Stimulated activated CD8-positive, alpha-beta memory T cell treated with anti-CD3 and anti-CD28 coated beads, Interleukin-7, amount 100 ng/mL, for 4 hours (primary cell): ENCODE data around the gene FOSL2.
A peak's percentile ranks its signal among the peaks of the same experiment; 100 is the strongest.

Experiments
- DNase-seq, 2 donors: peaks; one replicate each; pipeline ENCODE4 v3.0.0-alpha.2; 2020; ENCODE audit warnings: low read depth in 2 of 2

FOSL2 gene

DNA sequence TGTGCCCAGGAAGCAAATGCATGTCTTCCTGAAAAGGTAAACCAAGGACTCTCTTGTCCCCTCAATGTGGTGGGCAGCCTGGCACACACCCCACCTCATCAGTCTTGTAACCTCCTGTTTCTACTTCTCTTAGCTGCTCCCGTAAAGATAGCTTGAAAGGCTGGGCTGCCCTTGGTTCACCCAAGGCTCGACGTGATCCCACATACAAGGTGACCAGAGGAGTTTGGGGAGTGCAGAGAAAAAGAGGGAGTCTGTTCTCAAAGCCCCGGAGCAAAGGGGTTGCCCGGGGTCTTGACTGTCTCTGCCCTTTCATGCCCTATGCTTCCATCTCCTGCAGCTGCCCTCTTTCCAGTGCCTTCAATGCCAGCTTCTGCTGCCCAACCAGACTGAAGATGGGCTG is 18.3 kb upstream of the FOSL2 start:
- DNase-seq = no peak

DNA sequence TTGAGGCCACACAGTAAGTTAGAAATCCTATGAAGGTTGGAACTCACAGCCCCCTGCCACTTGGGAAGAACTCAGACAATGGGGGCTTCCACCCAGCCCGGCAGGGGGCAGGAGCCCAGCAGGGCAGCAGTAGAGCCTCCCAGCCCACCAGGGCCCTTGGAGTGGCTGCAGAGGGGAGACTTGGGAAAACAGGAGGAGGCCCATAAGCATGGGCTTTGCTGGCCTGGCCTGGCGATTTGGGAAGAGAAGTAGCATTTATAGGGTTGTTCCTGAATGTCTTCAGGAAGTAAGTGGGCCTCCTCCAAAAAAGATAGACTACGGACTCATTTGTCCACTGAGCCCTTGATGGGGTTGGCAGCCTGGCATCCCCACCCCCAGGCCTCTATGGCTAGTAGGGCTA is 17.4 kb upstream of the FOSL2 start:
- DNase-seq = no peak

DNA sequence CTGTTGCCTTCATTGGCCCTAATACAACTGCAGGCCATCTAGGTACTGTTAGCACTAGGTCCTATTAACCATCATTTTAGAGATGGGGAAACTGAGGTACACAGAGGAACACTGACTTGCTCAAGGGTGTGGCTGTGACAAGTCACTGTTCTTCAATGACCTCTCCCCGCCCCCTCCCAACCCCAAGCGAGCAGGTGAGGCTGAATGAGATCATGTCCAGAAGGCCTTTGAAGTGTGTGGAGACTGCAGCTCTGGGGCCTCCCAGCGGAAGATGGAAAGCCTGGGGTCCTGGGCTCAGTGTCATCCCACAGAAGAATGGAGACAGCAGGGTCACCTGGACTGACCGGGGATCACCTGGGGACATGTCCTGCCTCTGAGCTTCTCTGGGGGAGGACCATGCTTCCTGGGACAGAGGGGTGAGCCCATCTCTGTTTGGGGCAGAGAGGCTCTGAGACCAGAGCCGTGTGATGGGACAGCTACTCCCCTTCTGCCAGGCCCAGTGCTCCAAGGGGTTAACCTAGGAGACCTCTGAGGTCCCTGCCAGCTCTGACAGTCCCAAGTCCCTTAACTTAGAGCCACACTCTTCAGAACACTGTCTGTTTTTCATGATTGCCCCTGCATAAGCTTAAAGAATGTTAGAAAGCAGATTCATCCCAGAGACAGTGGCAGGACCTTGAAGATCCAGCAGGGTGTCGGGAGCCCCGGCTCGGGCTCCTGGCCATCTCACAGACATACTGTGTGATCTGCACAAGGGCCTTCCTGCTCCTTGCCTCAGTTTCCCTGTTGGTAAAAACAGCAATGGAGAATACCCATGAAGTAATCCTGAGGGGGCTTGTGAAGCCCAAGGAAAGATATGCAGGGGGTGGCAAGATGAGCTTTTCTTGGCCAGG is 16.7 kb upstream of the FOSL2 start:
- no peak for DNase-seq

DNA sequence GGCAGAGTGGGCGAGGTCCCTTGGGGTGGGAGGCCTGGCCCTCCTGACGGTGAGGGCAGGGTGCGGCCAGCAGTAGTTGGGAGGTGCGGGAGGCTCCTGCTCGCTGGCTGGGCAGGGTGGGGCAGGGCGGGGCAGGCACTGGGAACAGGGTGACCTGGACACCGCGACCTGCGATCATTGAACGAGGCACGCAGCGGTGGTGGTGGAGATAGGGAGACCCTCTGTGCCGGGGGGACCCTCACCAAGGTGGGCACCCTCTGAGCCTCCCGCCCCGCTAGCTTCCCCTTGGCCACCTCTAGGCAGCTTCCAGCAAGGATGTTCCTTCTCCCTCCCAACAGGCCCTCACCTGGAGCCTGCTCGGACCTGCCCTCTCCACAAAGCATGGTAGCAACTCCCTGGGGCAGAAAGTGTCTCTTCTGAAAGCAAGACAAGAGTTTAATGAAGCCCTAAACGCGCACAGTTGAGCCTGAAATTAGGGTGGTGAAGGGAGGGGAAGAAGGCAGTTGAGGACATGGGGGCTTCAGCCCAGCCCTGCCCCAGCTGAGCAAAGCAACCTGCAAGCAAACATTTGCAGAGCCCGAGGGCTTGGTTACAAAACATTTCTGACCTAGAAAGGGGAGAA is 15.4 kb upstream of the FOSL2 start:
- no peak for DNase-seq

DNA sequence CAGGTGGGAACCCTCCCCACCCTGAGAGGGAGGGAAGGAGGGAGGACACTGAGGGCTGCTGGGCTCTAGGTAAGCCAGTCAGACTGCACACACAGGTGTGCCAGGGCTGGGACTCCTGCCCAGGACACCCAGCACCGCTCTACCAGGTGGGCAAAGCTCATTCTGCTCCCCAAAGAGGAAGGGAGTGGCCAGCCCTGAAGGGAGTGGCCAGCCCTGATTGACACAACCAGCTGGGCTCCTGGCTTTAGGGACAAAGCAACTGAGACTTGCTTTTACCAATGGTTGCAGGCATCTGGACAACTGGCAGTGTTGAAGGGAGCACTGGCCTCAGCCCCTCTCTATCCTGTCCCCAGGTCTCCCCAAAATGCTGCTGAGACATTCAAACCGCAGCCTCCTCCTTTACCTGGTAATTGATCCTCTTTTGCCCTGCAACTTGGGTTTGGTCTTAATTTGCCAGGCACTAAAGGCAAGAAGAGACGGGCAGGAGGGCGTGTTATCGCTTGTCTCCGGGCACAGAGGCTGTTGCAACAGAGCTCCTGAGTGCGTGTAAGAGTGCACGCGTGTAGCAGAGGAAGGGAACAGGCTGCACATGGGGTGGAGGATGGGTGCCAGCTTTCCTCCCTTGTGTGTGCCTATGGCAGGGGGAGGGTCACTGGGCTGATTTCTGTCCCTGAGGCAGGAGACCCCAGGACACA is 14.5 kb upstream of the FOSL2 start:
- no peak for DNase-seq

DNA sequence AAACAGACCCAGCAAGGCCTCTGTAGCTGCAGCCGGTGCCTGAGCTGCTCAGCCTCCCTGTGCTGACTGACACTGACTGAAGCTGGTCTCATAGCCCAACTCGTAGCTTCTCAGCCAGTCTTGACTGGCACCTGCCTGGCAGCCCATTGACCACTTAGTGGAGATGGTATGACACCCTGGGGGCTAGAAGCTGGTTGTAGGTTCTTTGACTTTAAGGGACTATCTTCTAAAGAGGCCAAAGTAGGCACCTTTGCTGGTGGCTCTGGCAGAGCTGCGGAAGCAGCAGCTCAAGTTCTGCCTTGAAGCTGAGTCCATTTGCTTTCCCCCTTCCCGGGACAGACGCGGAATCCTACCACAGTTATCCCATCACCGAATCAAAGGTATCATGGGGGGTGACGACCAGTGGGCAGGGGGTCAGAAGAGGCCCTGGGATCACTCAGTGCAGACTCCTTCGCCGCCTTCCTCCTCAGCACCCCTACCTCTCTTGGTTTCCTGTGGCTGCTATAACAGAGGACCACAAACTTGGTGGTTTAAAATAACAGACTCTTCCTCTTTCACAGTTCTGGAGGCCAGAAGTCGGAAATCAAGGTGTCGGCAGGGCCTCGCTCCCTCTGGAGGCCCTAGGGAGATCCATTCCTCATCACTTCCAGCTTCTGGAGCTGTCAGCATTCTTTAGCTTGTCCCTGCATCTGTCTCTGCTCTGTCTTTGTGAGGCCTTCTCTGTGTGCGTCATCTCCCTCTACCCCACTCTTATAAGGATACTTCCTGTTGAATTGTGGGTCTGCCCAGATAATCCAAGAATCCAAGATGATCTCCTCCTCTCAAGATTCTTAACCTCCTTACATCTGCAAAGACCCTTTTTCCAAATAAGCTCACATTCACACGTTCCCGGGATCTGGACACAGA is 13.7 kb upstream of the FOSL2 start:
- no peak for DNase-seq

DNA sequence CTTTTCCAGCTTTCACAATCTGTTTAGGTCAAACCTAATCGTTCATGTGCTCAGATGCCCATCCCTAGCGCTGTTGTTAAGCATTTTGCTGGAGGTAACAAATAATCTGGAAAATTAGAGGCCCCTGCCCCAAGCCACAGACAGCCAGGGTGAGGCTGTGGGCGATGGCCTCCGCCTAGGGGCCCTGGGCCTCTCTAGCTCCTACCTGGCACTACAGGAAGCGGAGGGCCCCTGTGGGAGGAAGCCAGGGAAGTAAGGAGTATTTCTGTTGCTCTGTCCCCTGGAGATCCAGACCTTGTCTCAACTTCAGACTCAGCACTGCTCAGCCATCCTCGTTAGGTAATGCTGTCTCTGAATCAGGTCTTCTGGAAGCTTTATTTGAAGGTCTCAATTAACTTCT is 12.4 kb upstream of the FOSL2 start:
- no peak for DNase-seq

DNA sequence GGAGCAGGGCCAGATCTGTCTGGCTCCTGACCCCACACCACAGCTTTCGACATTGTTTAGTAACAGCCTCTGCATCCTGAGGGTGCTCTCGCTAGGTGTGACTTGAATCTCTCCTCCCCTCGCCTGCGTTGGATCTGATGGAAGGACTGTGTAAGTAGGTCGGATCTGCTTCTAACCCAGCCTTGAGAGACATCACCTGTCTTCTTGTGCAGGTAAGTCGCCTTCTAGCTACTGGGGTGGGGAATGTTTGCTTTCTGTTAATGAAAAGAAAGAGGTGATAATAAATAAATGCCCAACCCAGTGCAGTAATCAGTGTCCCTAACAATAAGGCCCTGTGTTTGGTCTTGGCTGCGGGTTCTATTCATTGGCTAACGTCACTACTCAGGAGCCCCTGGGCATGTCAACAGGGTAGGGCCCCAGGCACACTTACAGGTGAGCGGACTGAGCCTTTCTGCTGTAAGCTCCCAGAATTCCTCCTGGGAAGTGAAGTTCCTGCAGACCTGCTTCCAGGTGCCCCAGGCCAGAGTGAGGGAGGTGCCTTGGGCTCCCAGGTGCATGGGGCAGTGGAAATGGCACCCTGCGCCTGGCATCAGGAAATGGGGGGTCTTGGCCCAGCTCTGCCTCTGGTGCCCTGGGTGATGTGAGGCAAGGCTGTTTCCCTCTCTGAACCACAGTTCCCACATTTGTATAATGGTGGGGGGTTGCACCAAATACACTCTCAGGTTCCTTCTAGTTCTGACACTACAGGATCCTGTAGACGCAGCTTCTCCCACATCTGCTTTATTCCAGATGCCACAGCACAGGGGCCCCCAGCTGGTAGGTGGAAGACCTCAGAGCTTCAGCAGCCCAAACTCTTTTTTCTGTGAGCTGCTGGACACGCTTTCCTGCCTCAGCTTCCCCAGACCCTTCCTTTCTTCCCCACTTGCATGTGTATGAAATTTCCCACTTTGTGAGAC is 11.2 kb upstream of the FOSL2 start:
- DNase-seq = no peak

DNA sequence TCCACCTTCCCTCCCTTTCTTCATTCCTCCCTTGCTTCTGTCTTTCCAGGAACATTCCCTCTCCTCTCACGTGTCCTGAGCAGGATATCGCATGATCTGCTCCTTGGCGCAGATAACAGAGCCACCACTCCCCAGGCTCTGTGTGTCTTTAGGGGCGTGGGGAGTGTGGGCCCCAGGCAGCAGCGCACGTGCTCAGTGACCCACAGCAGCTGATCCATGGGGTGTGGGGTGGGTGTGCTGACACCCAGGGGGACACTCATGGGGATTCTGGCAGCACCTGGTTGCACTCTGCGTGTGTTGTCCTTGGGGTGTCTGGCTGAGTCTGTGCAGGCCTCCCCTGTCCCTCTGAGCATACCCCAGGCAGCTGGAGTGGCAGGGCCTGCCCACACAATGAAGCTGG is 9.9 kb upstream of the FOSL2 start:
- DNase-seq = no peak

DNA sequence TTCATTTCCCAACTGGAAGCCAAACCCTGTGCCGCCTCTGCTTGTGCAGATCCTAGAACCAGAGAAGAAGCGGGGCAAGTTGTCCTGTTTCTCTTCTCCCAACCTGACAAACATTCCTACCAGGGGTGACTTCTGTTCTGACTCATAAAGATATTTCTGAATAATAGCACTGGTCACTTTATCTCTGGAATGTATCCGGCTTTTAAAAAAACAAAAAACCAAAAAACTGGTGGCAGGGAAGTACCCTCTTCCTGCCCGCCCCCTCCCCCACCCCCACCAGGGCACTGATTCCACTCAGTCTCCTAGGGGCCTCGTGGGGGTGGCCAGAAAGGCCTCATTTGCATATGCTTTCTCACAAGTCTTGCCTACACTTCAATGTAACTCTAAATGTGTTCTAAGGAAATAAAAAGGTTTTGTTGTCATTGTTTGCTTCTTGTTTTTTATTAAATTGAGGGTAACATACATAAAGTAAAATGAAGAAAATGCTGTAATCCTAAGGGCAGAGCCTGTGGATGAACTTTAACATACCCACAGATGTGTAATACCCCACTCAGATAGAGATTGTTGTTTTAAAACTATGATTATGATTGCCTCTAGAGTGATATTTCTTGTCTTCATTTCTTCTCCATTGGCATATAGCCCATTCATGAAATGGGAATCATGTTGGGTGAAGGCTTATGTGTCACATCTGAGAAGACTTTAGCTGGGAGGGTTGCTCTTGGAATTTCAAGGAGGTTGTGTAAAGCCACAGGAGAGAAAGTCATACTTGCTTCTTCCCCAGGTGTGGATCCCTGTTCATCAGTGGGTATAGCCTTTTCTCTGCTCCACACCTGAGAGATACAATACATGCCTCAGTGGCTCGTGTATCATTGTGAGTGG is 5.3 kb upstream of the FOSL2 start:
- no peak for DNase-seq

DNA sequence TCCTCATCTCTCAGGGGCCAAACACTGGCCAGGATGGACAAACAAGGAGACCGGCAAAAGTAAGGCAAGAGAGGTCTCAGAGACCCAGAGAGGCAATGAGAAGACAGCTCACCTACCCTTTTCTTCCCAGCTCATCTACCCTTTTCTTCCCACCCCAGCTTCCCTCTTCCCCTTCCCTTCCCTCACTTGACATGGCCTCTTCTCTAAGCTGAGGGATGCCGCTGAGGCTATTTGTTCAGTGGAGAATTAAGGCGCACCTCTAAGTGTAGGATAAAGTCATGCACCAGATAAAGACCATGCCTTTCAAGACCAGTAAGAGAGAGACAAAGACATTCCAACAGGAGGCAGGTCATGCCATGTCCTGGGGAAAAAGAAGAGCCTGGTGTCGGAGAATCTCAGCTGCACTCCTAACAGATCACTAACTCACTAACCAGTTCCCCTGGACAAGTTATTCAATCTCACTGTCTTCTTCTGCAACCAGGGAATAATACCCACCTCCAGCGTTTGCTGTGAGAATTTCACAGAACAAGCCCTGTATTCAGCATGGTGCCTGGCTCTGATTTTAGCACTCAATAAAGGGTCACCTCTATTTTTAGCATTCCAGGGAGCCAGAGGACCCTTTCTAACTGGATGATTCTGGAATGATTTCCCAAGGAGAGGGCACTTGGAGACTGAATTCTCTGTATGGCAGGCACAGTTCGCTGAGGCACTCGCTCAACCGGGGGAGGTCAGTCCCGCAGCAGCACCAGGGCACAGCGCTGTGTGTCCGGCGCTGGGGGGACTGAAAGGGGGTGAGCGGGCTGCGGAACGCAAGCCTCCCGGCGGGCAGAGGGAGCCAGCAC is 3.0 kb upstream of the FOSL2 start:
- DNase-seq = no peak

DNA sequence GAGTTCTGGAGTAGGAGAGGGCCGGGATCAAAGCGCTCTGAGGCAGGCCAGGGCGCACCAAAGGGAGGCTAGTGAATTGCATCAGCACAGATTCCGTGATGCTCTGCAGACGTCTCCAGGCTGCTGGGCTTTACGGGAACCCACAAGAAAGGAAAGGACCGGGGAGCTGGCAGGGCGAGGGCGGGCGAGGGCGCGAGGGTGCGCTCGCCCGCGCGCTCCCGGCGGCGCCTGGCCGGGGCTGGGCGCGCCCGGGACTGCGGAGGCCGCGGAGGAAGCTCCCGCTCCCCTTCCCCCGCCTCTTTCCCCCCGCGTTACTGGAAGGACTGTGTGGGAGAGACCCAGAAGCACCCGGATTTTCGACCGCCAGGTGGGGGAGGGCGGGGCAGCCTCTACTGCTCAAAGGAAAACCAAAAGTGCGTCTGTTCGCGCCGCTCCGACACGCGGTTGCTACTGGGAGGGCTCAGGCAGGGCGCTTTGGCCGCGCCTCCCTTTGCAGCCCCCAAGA is 2.4 kb upstream of the FOSL2 start:
- peak; percentile 95 for DNase-seq

DNA sequence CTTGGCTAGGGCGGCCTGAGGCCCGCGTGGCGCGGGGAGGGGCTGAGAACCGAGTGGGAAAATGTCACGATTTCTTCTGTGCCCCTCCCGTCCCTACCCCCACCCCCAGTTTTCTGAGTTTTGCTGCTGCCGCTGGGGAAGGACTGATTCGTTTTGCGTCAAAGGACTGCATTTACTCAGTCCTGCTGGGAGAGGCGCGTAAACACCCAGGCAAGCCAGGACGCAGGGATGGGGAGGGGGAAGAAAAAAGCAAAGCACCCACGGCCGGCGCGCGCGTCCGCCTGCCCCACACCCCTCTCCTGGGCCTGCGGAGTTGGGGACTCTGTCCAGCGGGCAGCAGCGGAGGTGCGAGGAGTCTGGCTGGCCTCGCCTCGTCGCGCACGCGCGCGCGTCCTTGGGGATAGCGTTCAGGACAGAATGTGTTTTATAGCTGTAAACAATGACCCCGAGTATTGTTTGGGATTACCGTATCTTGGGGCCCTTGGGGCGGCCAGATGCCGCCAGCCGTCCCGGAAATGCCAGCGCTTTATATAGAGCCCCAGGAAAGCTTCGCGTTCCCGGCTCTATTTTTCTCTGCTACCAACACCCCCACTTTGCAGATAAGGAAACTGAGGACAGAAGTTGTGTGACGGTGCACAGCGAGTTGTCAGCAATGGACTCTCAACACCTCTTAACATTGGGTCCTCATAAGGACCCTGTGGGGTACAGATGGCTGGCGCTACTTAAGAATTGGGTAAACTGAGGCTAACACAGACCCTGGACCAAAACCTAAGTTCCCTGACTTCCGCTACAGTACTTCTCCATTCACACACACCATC is 1.7 kb upstream of the FOSL2 start:
- DNase-seq = no peak

DNA sequence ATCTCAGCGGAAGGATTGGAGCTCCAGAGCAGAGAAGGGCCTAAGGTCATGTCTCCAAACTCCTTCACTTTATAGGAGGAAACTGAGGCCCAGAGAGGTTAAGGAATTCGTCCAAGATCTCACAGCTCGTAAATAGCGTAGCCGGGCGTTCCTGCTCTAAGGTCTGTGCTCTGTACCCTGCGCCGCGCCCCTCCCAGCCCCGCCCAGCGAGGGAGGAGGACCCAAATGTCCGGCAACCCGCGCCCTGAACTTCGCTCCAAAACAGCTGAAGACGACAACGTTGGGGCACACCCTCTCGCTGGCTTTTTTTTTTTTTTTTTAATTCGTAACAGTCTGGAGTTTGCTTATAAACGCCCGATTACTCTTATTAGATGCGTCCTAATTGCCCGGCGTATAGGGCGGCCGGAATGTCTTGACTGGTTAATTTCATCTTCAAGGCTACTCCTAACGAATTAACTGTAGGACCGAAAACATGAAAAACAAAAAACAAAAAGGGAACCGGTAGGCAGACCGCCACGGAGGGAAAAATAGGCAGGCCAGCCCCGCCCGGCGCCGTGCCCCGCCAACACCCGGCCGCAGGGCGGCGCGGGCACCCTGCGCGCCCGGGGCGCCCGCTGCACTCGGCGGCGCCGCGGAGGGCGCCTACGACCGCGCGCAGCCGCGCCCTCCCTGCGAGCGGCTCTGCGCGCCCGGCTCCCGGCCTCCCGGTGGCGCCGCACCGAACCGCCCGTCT is 928 bp upstream of the FOSL2 start:
- DNase-seq = peak; percentile 64 to 69

DNA sequence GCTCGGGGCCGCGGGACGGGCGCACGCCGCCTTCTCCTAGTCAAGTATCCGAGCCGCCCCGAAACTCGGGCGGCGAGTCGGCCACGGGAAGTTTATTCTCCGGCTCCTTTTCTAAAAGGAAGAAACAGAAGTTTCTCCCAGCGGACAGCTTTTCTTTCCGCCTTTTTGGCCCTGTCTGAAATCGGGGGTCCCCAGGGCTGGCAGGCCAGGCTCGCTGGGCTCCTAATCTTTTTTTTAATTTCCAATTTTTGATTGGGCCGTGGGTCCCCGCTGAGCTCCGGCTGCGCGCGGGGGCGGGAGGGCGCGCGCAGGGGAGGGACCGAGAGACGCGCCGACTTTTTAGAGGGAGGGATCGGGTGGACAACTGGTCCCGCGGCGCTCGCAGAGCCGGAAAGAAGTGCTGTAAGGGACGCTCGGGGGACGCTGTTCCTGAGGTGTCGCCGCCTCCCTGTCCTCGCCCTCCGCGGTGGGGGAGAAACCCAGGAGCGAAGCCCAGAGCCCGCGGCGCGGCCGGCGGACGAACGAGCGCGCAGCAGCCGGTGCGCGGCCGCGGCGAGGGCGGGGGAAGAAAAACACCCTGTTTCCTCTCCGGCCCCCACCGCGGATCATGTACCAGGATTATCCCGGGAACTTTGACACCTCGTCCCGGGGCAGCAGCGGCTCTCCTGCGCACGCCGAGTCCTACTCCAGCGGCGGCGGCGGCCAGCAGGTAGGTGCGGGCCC is 617 bp downstream of the FOSL2 start:
- DNase-seq = peak; percentile 33 to 63

DNA sequence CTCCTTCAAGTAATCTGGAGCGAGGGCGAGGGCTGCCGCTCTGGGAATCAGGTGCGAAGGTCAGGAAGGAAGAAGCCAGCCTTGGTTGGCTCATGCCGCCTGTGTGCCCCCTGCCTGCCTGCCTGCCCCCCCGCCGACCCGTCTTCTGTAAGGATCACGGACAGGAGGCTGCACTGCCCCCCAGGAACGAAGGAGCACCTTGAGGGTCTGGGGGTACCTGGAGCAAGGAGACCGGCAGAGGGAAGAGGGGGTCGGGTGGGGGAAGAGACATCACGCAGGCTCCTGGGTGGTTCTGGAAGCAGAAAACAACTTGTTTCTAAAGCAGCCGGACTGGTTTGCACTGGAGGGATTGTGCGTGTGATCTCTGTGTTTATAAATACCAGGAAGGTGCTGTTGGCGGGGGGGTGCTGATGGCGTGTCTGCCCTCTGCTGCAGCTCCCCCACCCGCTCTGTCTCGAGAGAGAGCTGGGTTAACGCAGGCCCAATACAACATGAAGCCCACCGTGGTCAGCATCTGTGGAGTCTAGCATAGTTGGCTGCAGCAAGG is 1.7 kb downstream of the FOSL2 start:
- peak in 1 of 2 donors; percentile 26 for DNase-seq
